AG20443 (cell line): ENCODE measurements around the gene C3orf49.

ENCODE experiments used
- DNase-seq: peaks from one replicate; pipeline ENCODE4 v3.0.0; 2012; ENCODE audit warnings: low spot score, mixed read lengths

Gene C3orf49

GRCh38 chr3:63819151-63819398 lies at the start of gene C3orf49:
Gene C3orf49 (plus strand): TSS chr3:63819299. CDS start chr3:63819472, 173 bp downstream.
- DNase-seq: no peak

- peak; percentile 21 for DNase-seq
These were observed 44.3 kb upstream of the C3orf49 start for GRCh38 chr3:63774781-63775180.

GRCh38 chr3:63779227-63779626 lies 39.9 kb upstream of the C3orf49 start:
- DNase-seq: no peak

- peak; percentile 67 for DNase-seq
These were observed 27.1 kb upstream of the C3orf49 start for GRCh38 chr3:63791974-63792373.

GRCh38 chr3:63795438-63795837 lies 23.7 kb upstream of the C3orf49 start:
- DNase-seq: no peak

GRCh38 chr3:63798544-63798943 lies 20.6 kb upstream of the C3orf49 start:
- DNase-seq: no peak

GRCh38 chr3:63798949-63799348 lies 20.1 kb upstream of the C3orf49 start:
- no peak for DNase-seq

- no peak for DNase-seq
These were observed 19.0 kb upstream of the C3orf49 start for GRCh38 chr3:63800097-63800496.

- DNase-seq: no peak
These were observed 15.2 kb upstream of the C3orf49 start for GRCh38 chr3:63803911-63804310.

- DNase-seq: no peak
These were observed 11.0 kb upstream of the C3orf49 start for GRCh38 chr3:63807961-63808565.

- DNase-seq: no peak
These were observed 10.5 kb upstream of the C3orf49 start for GRCh38 chr3:63808633-63809032.

- no peak for DNase-seq
These were observed 9.5 kb upstream of the C3orf49 start for GRCh38 chr3:63809607-63810006.

- no peak for DNase-seq
These were observed 4.9 kb upstream of the C3orf49 start for GRCh38 chr3:63814237-63814636.

GRCh38 chr3:63817225-63817624 lies 1.9 kb upstream of the C3orf49 start:
- DNase-seq: no peak

GRCh38 chr3:63818282-63819150 lies 583 bp upstream of the C3orf49 start:
- DNase-seq: peak; percentile 67

- DNase-seq: no peak
These were observed 5.2 kb downstream of the C3orf49 start for GRCh38 chr3:63824309-63824708.

GRCh38 chr3:63830526-63830925 lies 11.4 kb downstream of the C3orf49 start:
- no peak for DNase-seq

- DNase-seq: no peak
These were observed 13.3 kb downstream of the C3orf49 start for GRCh38 chr3:63832395-63832794.

GRCh38 chr3:63841704-63842103 lies 22.6 kb downstream of the C3orf49 start:
- DNase-seq: no peak

GRCh38 chr3:63842127-63842526 lies 23.0 kb downstream of the C3orf49 start:
- no peak for DNase-seq

- no peak for DNase-seq
These were observed 26.1 kb downstream of the C3orf49 start for GRCh38 chr3:63845215-63845614.

- no peak for DNase-seq
These were observed 28.8 kb downstream of the C3orf49 start for GRCh38 chr3:63847718-63848450.

- no peak for DNase-seq
These were observed 30.1 kb downstream of the C3orf49 start for GRCh38 chr3:63849175-63849574.
